Subcutaneous abdominal adipose tissue (tissue), 5 donors: ENCODE results near the gene RFTN2.
A peak's percentile ranks its signal among the peaks of the same experiment; 100 is the strongest.
"Not testable (repeated sequence)": the region's sequence is repeated elsewhere in the genome, so short reads cannot be mapped to it uniquely, and the experiment has no call there.

Experiments used
- H3K27ac ChIP-seq: one replicate; pipeline ENCODE4 v1.7.0; 2013; ENCODE audit warnings: low read depth, mild to moderate bottlenecking, inconsistent platforms, low read length, moderate library complexity
- H3K27me3 ChIP-seq, 5 donors: one replicate each; pipeline ENCODE4 v1.7.0; 2013; ENCODE audit warnings: low read length in 5 of 5, inconsistent platforms in 1 of 5; ENCODE audit not compliant: control insufficient read depth in 5 of 5, insufficient read depth in 4 of 5
- H3K36me3 ChIP-seq, 5 donors: one replicate each; pipeline ENCODE4 v1.7.0; 2013; ENCODE audit warnings: low read length in 5 of 5; ENCODE audit not compliant: control insufficient read depth in 5 of 5, insufficient read depth in 5 of 5
- H3K4me1 ChIP-seq, 5 donors: one replicate each; pipeline ENCODE4 v1.7.0; 2013; ENCODE audit warnings: low read length in 5 of 5, mild to moderate bottlenecking in 3 of 5, moderate library complexity in 1 of 5; ENCODE audit not compliant: control insufficient read depth in 5 of 5, insufficient read depth in 5 of 5
- H3K4me3 ChIP-seq, 5 donors: one replicate each; pipeline ENCODE4 v1.7.0; 2013; ENCODE audit warnings: low read length in 5 of 5, low read depth in 1 of 5
- H3K9ac ChIP-seq, 5 donors: one replicate each; pipeline ENCODE4 v1.7.0; 2013; ENCODE audit warnings: low read length in 5 of 5, mild to moderate bottlenecking in 4 of 5, moderate library complexity in 3 of 5
- H3K9me3 ChIP-seq, 5 donors: one replicate each; pipeline ENCODE4 v1.7.0; 2013; ENCODE audit warnings: low read length in 5 of 5; ENCODE audit not compliant: control insufficient read depth in 5 of 5
- donor health status: healthy.
- donor health status: healthy.
- donor health status: healthy.
- donor health status: healthy.
- donor health status: healthy.

The RFTN2 gene

GRCh38 chr2:197571627-197572271, 103.6 kb downstream of the RFTN2 start:
- Histone ChIP-seq H3K27ac (no peak overlapping the region), H3K27me3 (no peaks in the 10 kb centered on the region), H3K9ac (no peak overlapping the region), H3K36me3 (peaks cover 0 to 4% (median 0%) of the 10 kb centered on the region in 5 donors), H3K4me1 (peaks cover 0 to 17% (median 4%) of the 10 kb centered on the region in 5 donors), H3K4me3 (no peak overlapping the region), H3K9me3 (peaks cover 0 to 5% (median 3%) of the 10 kb centered on the region in 5 donors)

GRCh38 chr2:197560146-197560665, 115.2 kb downstream of the RFTN2 start:
- Histone ChIP-seq H3K9me3 (no peaks in the 10 kb centered on the region), H3K9ac (no peak overlapping the region), H3K27ac (no peak overlapping the region), H3K27me3 (no peaks in the 10 kb centered on the region), H3K4me3 (no peak overlapping the region), H3K36me3 (peaks cover 0 to 3% (median 3%) of the 10 kb centered on the region in 5 donors), H3K4me1 (peaks cover 0 to 13% (median 9%) of the 10 kb centered on the region in 5 donors)

DNA sequence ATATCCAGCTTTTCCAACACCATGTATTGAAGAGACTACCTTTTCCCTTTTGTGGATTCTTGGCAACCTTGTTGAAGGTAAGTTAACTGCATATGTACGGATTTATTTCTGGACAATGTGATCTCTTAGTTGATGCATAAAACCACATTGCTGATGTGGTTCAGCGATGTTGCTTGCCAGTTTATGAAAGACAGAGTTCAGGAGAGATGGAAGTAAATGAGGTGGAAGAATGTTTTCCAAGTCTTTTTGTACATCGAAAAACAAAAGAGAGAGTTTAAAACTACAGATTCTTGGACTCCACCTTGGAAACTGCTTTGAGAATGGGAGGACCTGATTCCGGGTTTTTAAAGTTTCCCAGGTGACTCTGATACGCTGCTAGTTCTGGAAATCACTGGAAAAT, 115.7 kb downstream of the RFTN2 start:
- H3K9ac ChIP-seq: no peak overlapping the region
- peaks cover 0 to 13% (median 9%) of the 10 kb centered on the region in 5 donors for H3K4me1 ChIP-seq
- H3K9me3 ChIP-seq: no peaks in the 10 kb centered on the region
- H3K27me3 ChIP-seq: no peaks in the 10 kb centered on the region
- H3K36me3 ChIP-seq: peaks cover 0 to 3% (median 3%) of the 10 kb centered on the region in 5 donors
- H3K4me3 ChIP-seq: no peak overlapping the region
- no peak overlapping the region for H3K27ac ChIP-seq

- Histone ChIP-seq H3K27me3 (no peaks in the 10 kb centered on the region), H3K9me3 (no peaks in the 10 kb centered on the region), H3K4me1 (peaks cover 0 to 13% (median 9%) of the 10 kb centered on the region in 5 donors), H3K4me3 (no peak overlapping the region), H3K36me3 (peaks cover 0 to 15% (median 9%) of the 10 kb centered on the region in 5 donors), H3K9ac (no peak overlapping the region), H3K27ac (no peak overlapping the region)
Measured at GRCh38 chr2:197558393-197558792, 117.0 kb downstream of the RFTN2 start.

GRCh38 chr2:197556456-197556855, 118.9 kb downstream of the RFTN2 start:
- peaks cover 3 to 23% (median 13%) of the 10 kb centered on the region in 5 donors for H3K36me3 ChIP-seq
- H3K27ac ChIP-seq: peak overlapping the region; percentile 45
- H3K27me3 ChIP-seq: no peaks in the 10 kb centered on the region
- H3K9ac ChIP-seq: peak overlapping the region in 1 of 5 donors; percentile 35
- peaks cover 0 to 13% (median 9%) of the 10 kb centered on the region in 5 donors for H3K4me1 ChIP-seq
- no peaks in the 10 kb centered on the region for H3K9me3 ChIP-seq
- no peak overlapping the region for H3K4me3 ChIP-seq

GRCh38 chr2:197555467-197555866, 119.9 kb downstream of the RFTN2 start:
- Histone ChIP-seq H3K36me3 (peaks cover 7 to 33% (median 19%) of the 10 kb centered on the region in 5 donors), H3K4me3 (no peak overlapping the region), H3K9ac (no peak overlapping the region), H3K27ac (peak overlapping the region; percentile 45), H3K9me3 (no peaks in the 10 kb centered on the region), H3K27me3 (no peaks in the 10 kb centered on the region), H3K4me1 (peaks cover 0 to 13% (median 9%) of the 10 kb centered on the region in 5 donors)

DNA sequence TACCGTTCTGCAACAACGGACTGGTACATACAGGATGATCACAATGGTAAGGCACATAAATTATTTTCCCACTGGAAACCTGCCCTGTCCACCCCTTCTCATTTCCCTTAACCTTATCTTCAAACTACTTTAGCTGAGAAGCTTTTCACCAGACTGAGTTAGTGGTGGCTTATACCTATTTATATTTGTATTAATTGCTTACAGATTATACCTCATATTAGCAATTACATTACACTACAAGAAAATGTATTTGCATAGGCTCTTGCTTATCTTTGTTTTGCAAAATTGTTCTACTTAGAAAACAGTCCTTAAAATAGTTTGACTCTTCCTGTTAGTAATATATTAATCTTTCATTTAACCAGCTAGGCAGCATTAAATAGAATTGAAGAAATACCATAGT, 124.1 kb downstream of the RFTN2 start:
- H3K9me3 ChIP-seq, H3K27ac ChIP-seq, H3K4me3 ChIP-seq, H3K9ac ChIP-seq, H3K27me3 ChIP-seq: not testable (repeated sequence)
- Histone ChIP-seq H3K36me3 (peaks cover 16 to 47% (median 30%) of the 10 kb centered on the region in 5 donors), H3K4me1 (peaks cover 0 to 12% (median 5%) of the 10 kb centered on the region in 5 donors)

DNA sequence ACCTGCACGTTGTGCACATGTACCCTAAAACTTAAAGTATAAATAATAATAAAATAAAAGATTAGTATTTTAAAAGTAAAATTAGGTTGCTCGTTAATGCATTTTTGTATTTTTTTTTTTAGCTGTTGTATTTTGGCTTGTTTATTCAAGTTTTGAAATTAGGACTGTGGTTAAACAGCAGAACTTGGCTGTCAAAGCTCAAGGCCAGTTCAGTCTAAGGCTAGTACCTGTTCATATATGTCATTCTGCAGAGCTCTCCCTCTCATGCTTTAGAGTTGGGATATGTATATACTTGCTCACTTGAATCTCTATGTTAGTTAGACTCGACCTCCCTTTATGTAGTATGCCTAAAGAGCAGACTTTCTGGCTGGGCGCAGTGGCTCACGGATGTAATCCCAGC, 126.8 kb downstream of the RFTN2 start:
- H3K4me1 ChIP-seq: peaks cover 0 to 4% (median 0%) of the 10 kb centered on the region in 5 donors
- H3K4me3 ChIP-seq: no peak overlapping the region
- H3K36me3 ChIP-seq: peaks cover 21 to 51% (median 34%) of the 10 kb centered on the region in 5 donors
- H3K9ac ChIP-seq: no peak overlapping the region
- no peaks in the 10 kb centered on the region for H3K9me3 ChIP-seq
- no peaks in the 10 kb centered on the region for H3K27me3 ChIP-seq
- H3K27ac ChIP-seq: no peak overlapping the region

DNA sequence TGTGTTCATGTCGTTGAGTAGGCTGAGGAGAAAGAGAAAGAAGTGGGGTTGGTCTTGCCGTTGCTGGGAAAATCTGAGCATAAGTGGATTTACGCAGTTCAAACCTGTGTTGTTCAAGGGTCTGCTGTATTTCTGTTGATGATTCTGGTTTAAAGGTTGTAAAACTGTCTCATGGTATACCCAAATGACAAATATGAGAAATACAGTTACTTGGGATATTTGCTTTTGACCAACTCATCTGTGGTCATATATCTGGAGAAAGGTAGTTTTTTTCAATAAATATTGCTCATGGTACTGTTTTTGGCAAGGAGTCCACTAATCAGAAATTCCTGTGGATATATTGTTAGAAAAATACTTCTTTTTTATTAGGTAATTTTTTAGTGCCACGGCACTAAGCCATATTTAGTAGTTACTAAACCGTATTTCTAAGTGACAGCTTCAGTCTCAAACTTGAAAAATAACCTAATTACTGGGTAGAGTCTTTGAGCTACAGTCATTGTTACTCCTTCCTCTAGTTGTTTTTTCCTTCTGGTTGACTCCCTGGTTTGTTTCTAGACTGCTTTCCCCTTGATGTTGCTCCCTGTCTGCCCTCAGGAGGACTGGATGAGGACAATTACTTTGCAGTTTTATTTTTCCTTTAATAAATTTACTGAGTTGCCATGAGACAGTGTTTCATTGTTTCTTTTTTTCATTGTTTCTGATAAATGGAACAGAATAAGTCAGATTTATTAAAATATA, 128.1 kb downstream of the RFTN2 start:
- Histone ChIP-seq H3K4me3 (no peak overlapping the region), H3K4me1 (peaks cover 0 to 4% (median 0%) of the 10 kb centered on the region in 5 donors), H3K27me3 (no peaks in the 10 kb centered on the region), H3K27ac (no peak overlapping the region), H3K9me3 (no peaks in the 10 kb centered on the region), H3K9ac (no peak overlapping the region), H3K36me3 (peaks cover 31 to 56% (median 38%) of the 10 kb centered on the region in 5 donors)

DNA sequence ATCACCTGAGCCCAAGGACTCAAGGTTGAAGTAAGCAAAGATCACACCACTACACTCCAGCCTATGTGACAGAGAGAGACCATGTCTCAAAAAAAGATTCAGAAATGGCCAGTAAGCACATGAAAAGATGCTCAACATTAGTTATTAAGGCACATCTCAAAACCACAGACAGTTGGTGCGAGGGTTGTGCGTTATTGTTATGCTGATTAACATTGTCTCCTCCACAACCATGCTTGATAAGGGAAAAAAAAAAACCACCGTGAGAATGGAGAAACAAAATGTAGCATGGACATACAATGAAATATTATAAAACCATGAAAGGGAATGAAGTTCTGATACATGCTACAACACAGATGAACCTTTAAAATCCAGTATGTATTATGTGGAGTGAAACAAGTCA, 132.2 kb downstream of the RFTN2 start:
- Histone ChIP-seq H3K9me3 (no peaks in the 10 kb centered on the region), H3K36me3 (peaks cover 27 to 55% (median 38%) of the 10 kb centered on the region in 5 donors), H3K27ac (no peak overlapping the region), H3K4me3 (no peak overlapping the region), H3K4me1 (peaks cover 0 to 13% (median 5%) of the 10 kb centered on the region in 5 donors), H3K9ac (no peak overlapping the region), H3K27me3 (no peaks in the 10 kb centered on the region)
